RCC 7860 (cell line): ENCODE measurements around the gene EIF2B1.

Source experiments
- DNase-seq: peaks from one replicate; pipeline ENCODE4 v3.0.0-alpha.2; 2015; ENCODE audit warnings: low spot score
- FAIRE-seq: peaks from 2 replicates; lab custom pipeline; 2012; peaks lifted over from hg19 to GRCh38; lab: Jason Lieb, UNC

The EIF2B1 gene

GRCh38 chr12:123633379-123634141 lies at the start of gene EIF2B1, which contains the start of gene GTF2H3:
Gene EIF2B1 (minus strand): TSS chr12:123633686. CDS start chr12:123633557, 129 bp downstream.
Gene GTF2H3 (plus strand): TSS chr12:123633829. CDS start chr12:123633860, 31 bp downstream.
- FAIRE-seq (peak; percentile 18), DNase-seq (peak; percentile 86)

- no peak for FAIRE-seq
- no peak for DNase-seq
Observed at GRCh38 chr12:123681605-123682004, 48.1 kb upstream of the EIF2B1 start.

GRCh38 chr12:123678981-123679380 lies 45.5 kb upstream of the EIF2B1 start:
- FAIRE-seq: no peak
- no peak for DNase-seq

- DNase-seq (no peak), FAIRE-seq (no peak)
Observed at GRCh38 chr12:123676616-123677320, 43.3 kb upstream of the EIF2B1 start.

- DNase-seq (no peak), FAIRE-seq (no peak)
Observed at GRCh38 chr12:123675436-123675835, 42.0 kb upstream of the EIF2B1 start.

- FAIRE-seq (no peak), DNase-seq (no peak)
Observed at GRCh38 chr12:123671876-123672275, 38.4 kb upstream of the EIF2B1 start.

- peak; percentile 28 for FAIRE-seq
- peak; percentile 68 for DNase-seq
Observed at GRCh38 chr12:123670882-123671728, 37.6 kb upstream of the EIF2B1 start, which contains the start of gene TCTN2. Gene TCTN2 (plus strand): TSS chr12:123671113. CDS start chr12:123671241, 128 bp downstream.

GRCh38 chr12:123667771-123668170 lies 34.3 kb upstream of the EIF2B1 start:
- DNase-seq: no peak
- FAIRE-seq: no peak

GRCh38 chr12:123659996-123660727 lies 26.7 kb upstream of the EIF2B1 start:
- DNase-seq (peak; percentile 51), FAIRE-seq (peak; percentile 84)

- FAIRE-seq (no peak), DNase-seq (no peak)
Observed at GRCh38 chr12:123657211-123657610, 23.7 kb upstream of the EIF2B1 start.

- DNase-seq (no peak), FAIRE-seq (no peak)
Observed at GRCh38 chr12:123656392-123656791, 22.9 kb upstream of the EIF2B1 start.

- DNase-seq: no peak
Observed at GRCh38 chr12:123655420-123655819, 21.9 kb upstream of the EIF2B1 start.

GRCh38 chr12:123654129-123654701 lies 20.7 kb upstream of the EIF2B1 start:
- FAIRE-seq (no peak), DNase-seq (no peak)

More at GRCh38 chr12:123655420-123655819, 21.9 kb upstream of the EIF2B1 start:
- FAIRE-seq: no peak

GRCh38 chr12:123648401-123648800 lies 14.9 kb upstream of the EIF2B1 start:
- no peak for DNase-seq
- no peak for FAIRE-seq

GRCh38 chr12:123645878-123646277 lies 12.4 kb upstream of the EIF2B1 start:
- FAIRE-seq: no peak

GRCh38 chr12:123645380-123645779 lies 11.9 kb upstream of the EIF2B1 start:
- FAIRE-seq (no peak), DNase-seq (no peak)

More at GRCh38 chr12:123645878-123646277, 12.4 kb upstream of the EIF2B1 start:
- no peak for DNase-seq

- FAIRE-seq: no peak
Observed at GRCh38 chr12:123643911-123644310, 10.4 kb upstream of the EIF2B1 start.

GRCh38 chr12:123634142-123634561 lies 666 bp upstream of the EIF2B1 start:
- no peak for FAIRE-seq
- no peak for DNase-seq

More at GRCh38 chr12:123643911-123644310, 10.4 kb upstream of the EIF2B1 start:
- DNase-seq: no peak

- DNase-seq (no peak), FAIRE-seq (no peak)
Observed at GRCh38 chr12:123621619-123622530, 11.6 kb downstream of the EIF2B1 start.
